Ovary (tissue), 9 donors: ENCODE results near the gene ZBTB34. TPM values are rescaled to one million over a fixed set of nuclear protein-coding genes. Genes with fewer than 3 reads are reported as not detected.

ENCODE experiments used
- DNase-seq, 5 donors: peaks; one replicate each; pipeline ENCODE4 v3.0.0-alpha.2; 2019 to 2020
- H3K27ac ChIP-seq, 2 donors: fragments of 200-600 bp; one replicate each; pipeline versions ENCODE4 v1.5.1 to v1.8.0; 2019 to 2022
- H3K27me3 ChIP-seq: fragments of 200-600 bp; one replicate; pipeline ENCODE4 v1.8.0; 2022
- H3K36me3 ChIP-seq: fragments of 200-600 bp; sonication (generic); one replicate; pipeline ENCODE4 v1.5.1; 2019
- H3K4me1 ChIP-seq: one replicate; pipeline ENCODE4 v1.8.1; 2013; ENCODE audit warnings: mild to moderate bottlenecking, moderate library complexity; ENCODE audit not compliant: insufficient read depth
- H3K4me3 ChIP-seq: fragments of 200-600 bp; sonication (generic); one replicate; pipeline ENCODE4 v1.5.1; 2017
- H3K9me3 ChIP-seq, 2 donors: fragments of 200-600 bp in 1 of 2; sonication (generic) in 1 of 2; one replicate each; pipeline versions ENCODE4 v1.5.1 to v1.8.1; 2013 to 2019; ENCODE audit warnings: mild to moderate bottlenecking in 1 of 2, moderate library complexity in 1 of 2
- CTCF ChIP-seq, 3 donors: fragments of 450-650 bp in 2 of 3; fragments of 200-600 bp in 1 of 3; IDR thresholded peaks; one replicate each; pipeline versions ENCODE4 v1.5.1 to v1.8.0; 2016 to 2022; ENCODE audit warnings: antibody characterized with exemption in 3 of 3, mild to moderate bottlenecking in 1 of 3
- EP300 ChIP-seq: sonication (generic); formaldehyde crosslinking; IDR thresholded peaks from one replicate; pipeline ENCODE4 v1.6.1; 2017; ENCODE audit warnings: antibody characterized with exemption
- POLR2A ChIP-seq: fragments of 450-650 bp; IDR thresholded peaks from one replicate; pipeline ENCODE4 v1.6.1; 2017; ENCODE audit warnings: antibody characterized with exemption, mild to moderate bottlenecking, moderate library complexity
- WGBS, 3 donors: extraction: QIAGEN DNeasy Blood & Tissue Kit in 1 of 3; methylation state at CpG; one replicate each; pipeline versions ENCODE4 v1.1.5 to v1.1.7; 2013 to 2017; 5-methylcytosine and 5-hydroxymethylcytosine counted together
- intact Hi-C, 4 donors: fragments of 100-400 bp; cut with DNase I; formaldehyde crosslinking; loops; one replicate each; pipeline versions ENCODE4 v1.11.0 to v1.15.1; 2022 to 2023
- polyA plus RNA-seq, 2 donors: library from polyadenylated mRNA; stranded (reverse); fragments of 200-250 nt in 1 of 2; fragments of 350-450 nt in 1 of 2; fragmentation: Illumina TruSeq in 1 of 2; extraction: RNeasy Lipid Tissue Mini Kit (QIAGEN cat#74804) in 1 of 2; gene quantifications; one replicate each; pipeline ENCODE4 v1.2.3, GENCODE V29; 2013 to 2014
- total RNA-seq, 7 donors: library from RNA; depleted of rRNA in 2 of 7; stranded (reverse); fragments of >200 nt in 2 of 7; fragmentation: NEBNext Ultra II Directional in 3 of 7; extraction: Animal tissue kit (Norgen Biotek cat#: 25700) in 3 of 7; gene quantifications; one replicate each; pipeline versions ENCODE4 v1.1.0 to v1.2.4, GENCODE V29; 2016 to 2023
- donor health status: DM: no; HTN: no; CAD: no; lungs with moderate emphysema.
- donor health status: DM: no; HTN: no; CAD: no.
- donor health status: Bipolar disorder and iron deficiency.
- donor health status: DM: yes; HTN: yes; CAD: no.
- donor health status: DM: no; HTN: no; CAD: no.
- donor health status: DM: yes; HTN: yes; CAD: no.

Gene ZBTB34
- total and polyA plus RNA-seq, 9 donors: 3.4 to 10.0 (median 8.7) TPM

GRCh38 chr9:126864771-126865170, 4.3 kb downstream of the ZBTB34 start:
- H3K36me3 ChIP-seq: no peaks in the 10 kb centered on the region
- H3K9me3 ChIP-seq: no peaks in the 10 kb centered on the region
- WGBS, 3 donors: 63 to 76% (median 73%) methylated on average over 2 of the region's 2 CpGs
- DNase-seq: no peak
- peaks cover 12% of the 10 kb centered on the region for H3K4me1 ChIP-seq
- H3K4me3 ChIP-seq: no peak overlapping the region
- TF ChIP-seq POLR2A (no peak), EP300 (no peak), CTCF (IDR thresholded peaks at IDR 0.05) (no peak)
- intact Hi-C loops: no loop called here
- H3K27me3 ChIP-seq: no peaks in the 10 kb centered on the region
- no peak overlapping the region for H3K27ac ChIP-seq

- no peak for DNase-seq
- Histone ChIP-seq H3K4me1 (no peaks in the 10 kb centered on the region), H3K27me3 (no peaks in the 10 kb centered on the region), H3K9me3 (no peaks in the 10 kb centered on the region), H3K36me3 (no peaks in the 10 kb centered on the region), H3K4me3 (no peak overlapping the region), H3K27ac (no peak overlapping the region)
- intact Hi-C loops: no loop called here
- TF ChIP-seq EP300: no peak
- TF ChIP-seq POLR2A: no peak
- TF ChIP-seq CTCF (IDR thresholded peaks at IDR 0.05): no peak
- WGBS, 3 donors: 81 to 87% (median 83%) methylated on average over 7 of the region's 7 CpGs
These were observed 8.9 kb downstream of the ZBTB34 start for GRCh38 chr9:126869368-126869767.

DNA sequence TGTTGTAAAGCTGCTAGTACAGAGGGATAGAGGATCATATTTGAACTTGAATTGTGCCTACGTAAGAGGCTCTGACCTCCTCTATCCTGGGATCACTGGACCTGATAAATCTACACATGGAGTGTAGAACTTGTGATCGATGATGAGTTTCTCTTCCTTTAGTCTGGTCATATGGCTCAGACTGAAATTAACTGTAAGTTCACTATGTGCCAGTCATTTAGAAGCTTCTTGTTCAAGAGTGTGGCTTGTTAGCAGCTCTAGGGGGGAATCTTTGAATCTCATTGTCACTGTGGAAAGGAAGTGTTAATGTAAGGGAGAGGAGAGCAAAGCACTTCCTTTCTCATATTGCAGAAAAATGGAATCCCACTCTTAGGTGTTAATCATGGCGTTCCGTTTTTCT, 12.1 kb downstream of the ZBTB34 start:
- 85 to 91% (median 89%) methylated on average over 4 of the region's 4 CpGs for WGBS, 3 donors
- no peaks in the 10 kb centered on the region for H3K9me3 ChIP-seq
- no peak overlapping the region for H3K27ac ChIP-seq
- H3K4me3 ChIP-seq: no peak overlapping the region
- peaks cover 1% of the 10 kb centered on the region for H3K4me1 ChIP-seq
- no peaks in the 10 kb centered on the region for H3K27me3 ChIP-seq
- intact Hi-C loops: no loop called here
- DNase-seq: no peak
- H3K36me3 ChIP-seq: no peaks in the 10 kb centered on the region
- no peak for TF ChIP-seq EP300
- TF ChIP-seq CTCF (IDR thresholded peaks at IDR 0.05): no peak
- TF ChIP-seq POLR2A: no peak

DNA sequence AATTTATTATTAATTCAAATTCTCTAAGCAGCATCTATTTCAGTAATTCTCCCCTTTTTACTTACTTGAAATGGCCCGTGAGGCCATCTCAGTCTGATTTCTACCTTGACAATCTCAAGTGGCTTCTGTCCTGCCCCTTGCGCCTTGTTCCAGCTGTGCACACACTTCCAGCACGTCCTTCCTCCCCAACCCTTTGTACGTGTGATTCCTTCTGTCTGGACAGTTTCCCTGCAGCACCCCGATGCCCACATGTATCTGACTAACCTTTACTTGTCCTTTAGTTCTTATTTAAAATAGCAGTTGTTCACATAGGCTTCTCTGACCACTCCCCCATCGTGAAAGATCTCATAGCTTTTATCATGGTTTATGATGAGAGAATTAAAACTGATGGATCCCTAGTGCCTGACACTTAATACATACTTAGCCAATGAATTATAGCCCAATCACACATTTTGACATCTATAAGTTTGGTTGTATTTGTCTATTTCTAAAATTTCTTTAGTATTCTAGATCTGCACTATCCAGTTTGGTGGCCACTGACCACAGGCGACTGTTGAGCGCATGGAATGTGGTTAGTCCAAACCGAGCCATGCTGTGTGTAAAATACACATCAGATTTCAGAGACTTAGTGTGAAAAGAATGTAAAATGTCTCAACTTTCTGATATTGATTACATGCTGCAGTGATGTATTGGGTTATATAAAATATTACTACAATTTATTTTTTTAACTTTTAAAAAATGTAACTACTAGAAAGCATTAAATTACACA, 14.3 kb downstream of the ZBTB34 start:
- H3K27ac ChIP-seq: no peak overlapping the region
- H3K4me1 ChIP-seq: peaks cover 1% of the 10 kb centered on the region
- no peaks in the 10 kb centered on the region for H3K9me3 ChIP-seq
- TF ChIP-seq POLR2A (no peak), EP300 (no peak), CTCF (IDR thresholded peaks at IDR 0.05) (no peak)
- WGBS, 3 donors: 82% methylated on average over 9 of the region's 9 CpGs
- intact Hi-C loops: no loop called here
- no peaks in the 10 kb centered on the region for H3K36me3 ChIP-seq
- H3K27me3 ChIP-seq: no peaks in the 10 kb centered on the region
- H3K4me3 ChIP-seq: no peak overlapping the region
- no peak for DNase-seq
